GM21515 (cell line): ENCODE results near the gene DPH5.
"Not testable (repeated sequence)": the region's sequence is repeated elsewhere in the genome, so short reads cannot be mapped to it uniquely, and the experiment has no call there.

Experiments used
- ATAC-seq: cut with Tn5 transposase; IDR thresholded peaks from one replicate; pipeline ENCODE4 v1.9.1; 2021; ENCODE audit not compliant: unreplicated experiment

The DPH5 gene

GRCh38 chr1:100989306-100990077 lies 36.1 kb downstream of the DPH5 start:
- no peak for ATAC-seq

GRCh38 chr1:100988121-100988520 lies 37.5 kb downstream of the DPH5 start:
- no peak for ATAC-seq

GRCh38 chr1:100982793-100983192 lies 42.8 kb downstream of the DPH5 start:
- ATAC-seq = no peak

- no peak for ATAC-seq
Measured at GRCh38 chr1:100979631-100980030, 46.0 kb downstream of the DPH5 start.

GRCh38 chr1:100976936-100977335 lies 48.6 kb downstream of the DPH5 start:
- ATAC-seq = no peak

- no peak for ATAC-seq
Measured at GRCh38 chr1:100972185-100972584, 53.4 kb downstream of the DPH5 start.

GRCh38 chr1:100971021-100971420 lies 54.6 kb downstream of the DPH5 start:
- ATAC-seq = no peak

- no peak for ATAC-seq
Measured at GRCh38 chr1:100969327-100969726, 56.3 kb downstream of the DPH5 start.

- no peak for ATAC-seq
Measured at GRCh38 chr1:100968621-100969020, 57.0 kb downstream of the DPH5 start.

GRCh38 chr1:100960098-100960497 lies 65.5 kb downstream of the DPH5 start:
- ATAC-seq = no peak

- no peak for ATAC-seq
Measured at GRCh38 chr1:100959502-100960060, 66.0 kb downstream of the DPH5 start.

GRCh38 chr1:100955322-100955721 lies 70.3 kb downstream of the DPH5 start:
- ATAC-seq = no peak

GRCh38 chr1:100953960-100954730 lies 71.4 kb downstream of the DPH5 start:
- ATAC-seq = no peak

GRCh38 chr1:100952970-100953369 lies 72.6 kb downstream of the DPH5 start:
- not testable (repeated sequence) for ATAC-seq

GRCh38 chr1:100952104-100952745 lies 73.4 kb downstream of the DPH5 start:
- no peak for ATAC-seq

GRCh38 chr1:100950781-100951180 lies 74.8 kb downstream of the DPH5 start:
- no peak for ATAC-seq

- ATAC-seq = no peak
Measured at GRCh38 chr1:100950337-100950736, 75.2 kb downstream of the DPH5 start.

- ATAC-seq = peak; percentile 98
Measured at GRCh38 chr1:100949515-100950158, 75.9 kb downstream of the DPH5 start.

- ATAC-seq = not testable (repeated sequence)
Measured at GRCh38 chr1:100948721-100949405, 76.7 kb downstream of the DPH5 start.

GRCh38 chr1:100947816-100948215 lies 77.8 kb downstream of the DPH5 start:
- not testable (repeated sequence) for ATAC-seq
